ENCODE results near the gene TBATA. TPM values are rescaled to one million over a fixed set of nuclear protein-coding genes. Genes with fewer than 3 reads are reported as not detected.

TBATA gene
- total RNA-seq, 1 experiment from 2014 or later, result not detected

DNA sequence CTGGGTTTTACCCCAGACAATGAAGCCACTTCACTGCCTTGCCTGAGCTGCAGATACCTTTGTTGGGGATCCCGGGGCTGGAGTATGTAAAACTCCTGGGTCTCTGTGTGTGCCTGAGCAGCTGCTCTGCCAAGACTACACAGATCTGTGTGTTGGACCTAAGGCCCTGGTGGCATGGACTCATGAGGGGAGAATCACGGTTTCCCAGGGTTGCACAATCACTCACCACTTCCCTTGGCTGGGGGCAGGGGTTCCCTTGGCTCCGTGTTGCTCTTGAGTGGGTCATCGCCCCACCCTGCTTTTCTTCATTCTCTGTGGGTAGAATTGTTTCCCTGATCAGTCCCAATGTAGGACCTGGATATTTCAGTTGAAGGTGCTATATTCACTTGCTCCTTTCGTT is 13.9 kb upstream of the TBATA start (continued):
- TF ChIP-seq, protein P1, sequence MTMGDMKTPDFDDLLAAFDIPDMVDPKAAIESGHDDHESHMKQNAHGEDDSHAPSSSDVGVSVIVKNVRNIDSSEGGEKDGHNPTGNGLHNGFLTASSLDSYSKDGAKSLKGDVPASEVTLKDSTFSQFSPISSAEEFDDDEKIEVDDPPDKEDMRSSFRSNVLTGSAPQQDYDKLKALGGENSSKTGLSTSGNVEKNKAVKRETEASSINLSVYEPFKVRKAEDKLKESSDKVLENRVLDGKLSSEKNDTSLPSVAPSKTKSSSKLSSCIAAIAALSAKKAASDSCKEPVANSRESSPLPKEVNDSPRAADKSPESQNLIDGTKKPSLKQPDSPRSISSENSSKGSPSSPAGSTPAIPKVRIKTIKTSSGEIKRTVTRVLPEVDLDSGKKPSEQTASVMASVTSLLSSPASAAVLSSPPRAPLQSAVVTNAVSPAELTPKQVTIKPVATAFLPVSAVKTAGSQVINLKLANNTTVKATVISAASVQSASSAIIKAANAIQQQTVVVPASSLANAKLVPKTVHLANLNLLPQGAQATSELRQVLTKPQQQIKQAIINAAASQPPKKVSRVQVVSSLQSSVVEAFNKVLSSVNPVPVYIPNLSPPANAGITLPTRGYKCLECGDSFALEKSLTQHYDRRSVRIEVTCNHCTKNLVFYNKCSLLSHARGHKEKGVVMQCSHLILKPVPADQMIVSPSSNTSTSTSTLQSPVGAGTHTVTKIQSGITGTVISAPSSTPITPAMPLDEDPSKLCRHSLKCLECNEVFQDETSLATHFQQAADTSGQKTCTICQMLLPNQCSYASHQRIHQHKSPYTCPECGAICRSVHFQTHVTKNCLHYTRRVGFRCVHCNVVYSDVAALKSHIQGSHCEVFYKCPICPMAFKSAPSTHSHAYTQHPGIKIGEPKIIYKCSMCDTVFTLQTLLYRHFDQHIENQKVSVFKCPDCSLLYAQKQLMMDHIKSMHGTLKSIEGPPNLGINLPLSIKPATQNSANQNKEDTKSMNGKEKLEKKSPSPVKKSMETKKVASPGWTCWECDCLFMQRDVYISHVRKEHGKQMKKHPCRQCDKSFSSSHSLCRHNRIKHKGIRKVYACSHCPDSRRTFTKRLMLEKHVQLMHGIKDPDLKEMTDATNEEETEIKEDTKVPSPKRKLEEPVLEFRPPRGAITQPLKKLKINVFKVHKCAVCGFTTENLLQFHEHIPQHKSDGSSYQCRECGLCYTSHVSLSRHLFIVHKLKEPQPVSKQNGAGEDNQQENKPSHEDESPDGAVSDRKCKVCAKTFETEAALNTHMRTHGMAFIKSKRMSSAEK (CRISPR knock-in tag; IDR thresholded peaks at IDR 0.05; ENCODE audit: borderline replicate concordance), result no peak
- TF ChIP-seq, protein P2, sequence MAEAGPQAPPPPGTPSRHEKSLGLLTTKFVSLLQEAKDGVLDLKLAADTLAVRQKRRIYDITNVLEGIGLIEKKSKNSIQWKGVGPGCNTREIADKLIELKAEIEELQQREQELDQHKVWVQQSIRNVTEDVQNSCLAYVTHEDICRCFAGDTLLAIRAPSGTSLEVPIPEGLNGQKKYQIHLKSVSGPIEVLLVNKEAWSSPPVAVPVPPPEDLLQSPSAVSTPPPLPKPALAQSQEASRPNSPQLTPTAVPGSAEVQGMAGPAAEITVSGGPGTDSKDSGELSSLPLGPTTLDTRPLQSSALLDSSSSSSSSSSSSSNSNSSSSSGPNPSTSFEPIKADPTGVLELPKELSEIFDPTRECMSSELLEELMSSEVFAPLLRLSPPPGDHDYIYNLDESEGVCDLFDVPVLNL (CRISPR knock-in tag; IDR thresholded peaks at IDR 0.05; ENCODE audit: borderline replicate concordance, low read depth), result no peak
- TF ChIP-seq, protein P3, sequence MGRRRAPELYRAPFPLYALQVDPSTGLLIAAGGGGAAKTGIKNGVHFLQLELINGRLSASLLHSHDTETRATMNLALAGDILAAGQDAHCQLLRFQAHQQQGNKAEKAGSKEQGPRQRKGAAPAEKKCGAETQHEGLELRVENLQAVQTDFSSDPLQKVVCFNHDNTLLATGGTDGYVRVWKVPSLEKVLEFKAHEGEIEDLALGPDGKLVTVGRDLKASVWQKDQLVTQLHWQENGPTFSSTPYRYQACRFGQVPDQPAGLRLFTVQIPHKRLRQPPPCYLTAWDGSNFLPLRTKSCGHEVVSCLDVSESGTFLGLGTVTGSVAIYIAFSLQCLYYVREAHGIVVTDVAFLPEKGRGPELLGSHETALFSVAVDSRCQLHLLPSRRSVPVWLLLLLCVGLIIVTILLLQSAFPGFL (CRISPR knock-in tag; IDR thresholded peaks at IDR 0.05; ENCODE audit: borderline replicate concordance), result no peak

DNA sequence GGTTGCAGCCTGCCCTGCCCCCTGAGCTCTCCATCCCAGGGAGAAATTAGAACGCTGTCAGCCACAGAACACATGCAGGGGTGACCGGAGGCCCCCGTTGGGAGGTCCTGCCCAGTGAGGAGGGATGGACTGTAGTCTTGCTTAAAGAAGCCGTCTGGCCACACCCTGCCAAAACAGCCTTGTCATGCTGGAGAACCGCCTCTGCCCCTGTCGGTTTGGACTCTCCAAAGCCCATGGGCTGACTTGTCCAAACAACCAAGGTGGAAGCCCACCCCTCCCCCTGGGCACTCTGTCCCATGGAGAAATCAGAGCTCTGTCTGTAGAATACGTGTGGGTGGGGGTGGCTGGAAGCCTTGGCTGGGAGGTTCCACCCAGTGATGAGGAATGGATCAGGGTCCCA is 12.7 kb upstream of the TBATA start:
- DNase-seq (ENCODE audit: low spot score) (no peak), ATAC-seq (no peak)
- CTCF ChIA-PET, result no interaction called here
- Mint-ChIP-seq H3K9me3 (peaks cover 25% of the 10 kb centered on the region), H3K27ac (no peak overlapping the region), H3K4me1 (no peaks in the 10 kb centered on the region), H3K36me3 (no peaks in the 10 kb centered on the region), H3K4me3 (no peak overlapping the region), H3K27me3 (ENCODE audit: low read depth) (peaks cover 7% of the 10 kb centered on the region; the same call in 1 of the 2 replicates)
- TF ChIP-seq, protein P4, sequence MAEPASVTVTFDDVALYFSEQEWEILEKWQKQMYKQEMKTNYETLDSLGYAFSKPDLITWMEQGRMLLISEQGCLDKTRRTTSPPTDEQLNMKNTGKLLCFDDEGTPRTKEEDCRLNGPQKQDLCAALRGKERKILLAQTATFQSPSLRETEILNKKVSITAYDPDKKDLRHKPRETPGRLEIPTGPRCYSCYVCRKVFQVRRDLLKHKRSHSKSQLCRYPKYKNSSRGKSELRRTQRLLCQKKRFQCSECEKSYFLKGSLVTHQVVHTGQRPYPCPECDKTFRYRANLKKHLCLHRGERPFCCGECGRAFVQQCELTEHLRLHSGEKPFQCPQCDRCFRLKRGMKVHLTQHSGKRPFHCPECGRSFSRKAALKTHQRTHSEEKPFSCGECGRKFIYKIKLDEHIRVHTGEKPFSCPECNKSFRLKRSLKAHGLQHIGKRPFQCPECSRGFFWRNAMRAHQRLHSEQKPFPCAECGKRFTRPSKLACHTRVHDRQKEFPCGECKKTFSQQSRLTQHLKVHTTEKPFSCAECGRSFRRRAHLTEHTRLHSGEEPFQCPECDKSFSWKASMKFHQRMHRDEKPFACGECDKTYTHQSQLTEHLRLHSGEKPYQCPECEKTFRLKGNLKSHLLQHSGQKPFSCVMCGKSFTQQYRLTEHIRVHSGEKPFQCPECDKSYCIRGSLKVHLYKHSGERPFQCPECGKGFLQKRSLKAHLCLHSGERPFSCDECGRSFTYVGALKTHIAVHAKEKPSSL (CRISPR knock-in tag; conservative IDR thresholded peaks at IDR 0.05), result no peak
- TF ChIP-seq TEAD4 (CRISPR knock-in tag; IDR thresholded peaks at IDR 0.05) (no peak), SOX15 (CRISPR knock-in tag; IDR thresholded peaks at IDR 0.05) (no peak), ZNF138 (CRISPR knock-in tag; conservative IDR thresholded peaks at IDR 0.05) (no peak), CREB1 (CRISPR knock-in tag; IDR thresholded peaks at IDR 0.05) (no peak)
- TF ChIP-seq, protein P5, sequence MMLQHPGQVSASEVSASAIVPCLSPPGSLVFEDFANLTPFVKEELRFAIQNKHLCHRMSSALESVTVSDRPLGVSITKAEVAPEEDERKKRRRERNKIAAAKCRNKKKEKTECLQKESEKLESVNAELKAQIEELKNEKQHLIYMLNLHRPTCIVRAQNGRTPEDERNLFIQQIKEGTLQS (CRISPR knock-in tag; conservative IDR thresholded peaks at IDR 0.05), result no peak
- TF ChIP-seq, protein P6, sequence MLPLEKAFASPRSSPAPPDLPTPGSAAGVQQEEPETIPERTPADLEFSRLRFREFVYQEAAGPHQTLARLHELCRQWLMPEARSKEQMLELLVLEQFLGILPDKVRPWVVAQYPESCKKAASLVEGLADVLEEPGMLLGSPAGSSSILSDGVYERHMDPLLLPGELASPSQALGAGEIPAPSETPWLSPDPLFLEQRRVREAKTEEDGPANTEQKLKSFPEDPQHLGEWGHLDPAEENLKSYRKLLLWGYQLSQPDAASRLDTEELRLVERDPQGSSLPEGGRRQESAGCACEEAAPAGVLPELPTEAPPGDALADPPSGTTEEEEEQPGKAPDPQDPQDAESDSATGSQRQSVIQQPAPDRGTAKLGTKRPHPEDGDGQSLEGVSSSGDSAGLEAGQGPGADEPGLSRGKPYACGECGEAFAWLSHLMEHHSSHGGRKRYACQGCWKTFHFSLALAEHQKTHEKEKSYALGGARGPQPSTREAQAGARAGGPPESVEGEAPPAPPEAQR (CRISPR knock-in tag; IDR thresholded peaks at IDR 0.05), result no peak
- POLR2A ChIA-PET, result interaction anchor here (1.1 kb wide), 1 partner anchor 8 kb away, joined by 3 read pairs; no protein-coding TSS in a partner anchor

DNA sequence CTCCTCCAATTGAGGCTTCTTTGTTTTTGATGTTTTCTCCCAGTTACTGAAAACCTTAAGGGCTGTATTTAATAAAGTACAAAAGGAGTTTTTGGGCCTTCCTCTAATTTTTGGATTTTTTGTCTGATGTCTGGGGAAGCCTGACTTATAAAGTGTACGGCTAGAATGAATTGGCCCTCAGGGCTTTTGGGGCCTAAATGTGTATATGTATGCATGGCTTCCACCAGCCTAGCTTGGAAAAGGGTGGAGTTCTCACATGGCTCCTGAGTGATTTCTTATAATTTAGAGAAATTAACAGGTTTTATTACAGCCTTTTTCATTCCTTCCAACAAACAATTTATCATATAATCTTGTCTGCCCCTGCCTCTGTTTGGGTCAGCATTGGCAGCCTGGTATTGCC is 10.4 kb upstream of the TBATA start:
- ATAC-seq, result no peak
- DNase-seq (ENCODE audit: low spot score), result no peak
- Mint-ChIP-seq H3K9me3 (peaks cover 17% of the 10 kb centered on the region), H3K4me3 (no peak overlapping the region), H3K4me1 (no peaks in the 10 kb centered on the region), H3K27ac (no peak overlapping the region), H3K27me3 (ENCODE audit: low read depth) (peaks cover 7% of the 10 kb centered on the region; the same call in 1 of the 2 replicates), H3K36me3 (no peaks in the 10 kb centered on the region)
- CTCF ChIA-PET, result no interaction called here
- POLR2A ChIA-PET, result no interaction called here
- TF ChIP-seq FOXJ3 (CRISPR knock-in tag; IDR thresholded peaks at IDR 0.05; ENCODE audit: borderline replicate concordance), result no peak
- no peak for TF ChIP-seq JAZF1 (CRISPR knock-in tag; IDR thresholded peaks at IDR 0.05)
- TF ChIP-seq, protein P7, sequence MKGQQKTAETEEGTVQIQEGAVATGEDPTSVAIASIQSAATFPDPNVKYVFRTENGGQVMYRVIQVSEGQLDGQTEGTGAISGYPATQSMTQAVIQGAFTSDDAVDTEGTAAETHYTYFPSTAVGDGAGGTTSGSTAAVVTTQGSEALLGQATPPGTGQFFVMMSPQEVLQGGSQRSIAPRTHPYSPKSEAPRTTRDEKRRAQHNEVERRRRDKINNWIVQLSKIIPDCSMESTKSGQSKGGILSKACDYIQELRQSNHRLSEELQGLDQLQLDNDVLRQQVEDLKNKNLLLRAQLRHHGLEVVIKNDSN (CRISPR knock-in tag; IDR thresholded peaks at IDR 0.05), result no peak
- TF ChIP-seq, protein P8, sequence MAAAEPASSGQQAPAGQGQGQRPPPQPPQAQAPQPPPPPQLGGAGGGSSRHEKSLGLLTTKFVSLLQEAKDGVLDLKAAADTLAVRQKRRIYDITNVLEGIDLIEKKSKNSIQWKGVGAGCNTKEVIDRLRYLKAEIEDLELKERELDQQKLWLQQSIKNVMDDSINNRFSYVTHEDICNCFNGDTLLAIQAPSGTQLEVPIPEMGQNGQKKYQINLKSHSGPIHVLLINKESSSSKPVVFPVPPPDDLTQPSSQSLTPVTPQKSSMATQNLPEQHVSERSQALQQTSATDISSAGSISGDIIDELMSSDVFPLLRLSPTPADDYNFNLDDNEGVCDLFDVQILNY (CRISPR knock-in tag; IDR thresholded peaks at IDR 0.05), result no peak
- TF ChIP-seq, protein P9, sequence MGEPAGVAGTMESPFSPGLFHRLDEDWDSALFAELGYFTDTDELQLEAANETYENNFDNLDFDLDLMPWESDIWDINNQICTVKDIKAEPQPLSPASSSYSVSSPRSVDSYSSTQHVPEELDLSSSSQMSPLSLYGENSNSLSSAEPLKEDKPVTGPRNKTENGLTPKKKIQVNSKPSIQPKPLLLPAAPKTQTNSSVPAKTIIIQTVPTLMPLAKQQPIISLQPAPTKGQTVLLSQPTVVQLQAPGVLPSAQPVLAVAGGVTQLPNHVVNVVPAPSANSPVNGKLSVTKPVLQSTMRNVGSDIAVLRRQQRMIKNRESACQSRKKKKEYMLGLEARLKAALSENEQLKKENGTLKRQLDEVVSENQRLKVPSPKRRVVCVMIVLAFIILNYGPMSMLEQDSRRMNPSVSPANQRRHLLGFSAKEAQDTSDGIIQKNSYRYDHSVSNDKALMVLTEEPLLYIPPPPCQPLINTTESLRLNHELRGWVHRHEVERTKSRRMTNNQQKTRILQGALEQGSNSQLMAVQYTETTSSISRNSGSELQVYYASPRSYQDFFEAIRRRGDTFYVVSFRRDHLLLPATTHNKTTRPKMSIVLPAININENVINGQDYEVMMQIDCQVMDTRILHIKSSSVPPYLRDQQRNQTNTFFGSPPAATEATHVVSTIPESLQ (CRISPR knock-in tag; IDR thresholded peaks at IDR 0.05), result no peak
- no peak for TF ChIP-seq NFE2L1 (CRISPR knock-in tag; IDR thresholded peaks at IDR 0.05)
- TF ChIP-seq CREM (CRISPR knock-in tag; IDR thresholded peaks at IDR 0.05), result no peak
